Measurements from ENCODE around the gene TLE1. TPM values are rescaled to one million over a fixed set of nuclear protein-coding genes. Genes with fewer than 3 reads are reported as not detected.

Gene TLE1
- total RNA-seq, 1 experiment from 2014 or later, result 46.2 TPM

GRCh38 chr9:81563020-81563407 is 126.3 kb downstream of the TLE1 start:
- Mint-ChIP-seq H3K4me1 (ENCODE audit: low read depth, unreplicated experiment) (peaks cover 76% of the 10 kb centered on the region), H3K27ac (ENCODE audit: unreplicated experiment) (peak overlapping the region; percentile 81), H3K27me3 (ENCODE audit: unreplicated experiment) (no peaks in the 10 kb centered on the region), H3K9me3 (ENCODE audit: low read depth, unreplicated experiment) (no peaks in the 10 kb centered on the region), H3K36me3 (ENCODE audit: insufficient read depth, unreplicated experiment) (peaks cover 13% of the 10 kb centered on the region), H3K4me3 (ENCODE audit: low read depth, unreplicated experiment) (peak overlapping the region; percentile 21)
- intact Hi-C loops (cut with micrococcal nuclease; ENCODE audit: unreplicated experiment), result loop anchor here (1.0 kb wide), 1 partner anchor 120 kb away; no protein-coding TSS in a partner anchor
- no peak for TF ChIP-seq CTCF (IDR thresholded peaks at IDR 0.05; ENCODE audit: unreplicated experiment)
- CTCF ChIA-PET, result interaction anchor here (0.5 to 1.0 kb wide), 2 partner anchors 13 to 303 kb away, joined by 3 read pairs; no protein-coding TSS in a partner anchor
- BruUV-seq (replicated peaks), result no TSS peak
- DNase-seq, result no peak

GRCh38 chr9:81562231-81563019 is 126.9 kb downstream of the TLE1 start:
- peak overlapping the region; percentile 21 for H3K4me3 Mint-ChIP-seq (ENCODE audit: low read depth, unreplicated experiment)
- no peaks in the 10 kb centered on the region for H3K9me3 Mint-ChIP-seq (ENCODE audit: low read depth, unreplicated experiment)
- peaks cover 13% of the 10 kb centered on the region for H3K36me3 Mint-ChIP-seq (ENCODE audit: insufficient read depth, unreplicated experiment)
- peaks cover 81% of the 10 kb centered on the region for H3K4me1 Mint-ChIP-seq (ENCODE audit: low read depth, unreplicated experiment)
- peak overlapping the region; percentile 81 for H3K27ac Mint-ChIP-seq (ENCODE audit: unreplicated experiment)
- TF ChIP-seq CTCF (IDR thresholded peaks at IDR 0.05; ENCODE audit: unreplicated experiment), result no peak
- H3K27me3 Mint-ChIP-seq (ENCODE audit: unreplicated experiment), result no peaks in the 10 kb centered on the region
- CTCF ChIA-PET, result interaction anchor here (0.8 to 1.0 kb wide), 2 partner anchors 13 to 482 kb away, joined by 3 read pairs; no protein-coding TSS in a partner anchor
- DNase-seq, result peak; percentile 83
- intact Hi-C loops (cut with micrococcal nuclease; ENCODE audit: unreplicated experiment), result loop anchor here (1.0 kb wide), 1 partner anchor 121 kb away; no protein-coding TSS in a partner anchor
- no TSS peak for BruUV-seq (replicated peaks)

- intact Hi-C loops (cut with micrococcal nuclease; ENCODE audit: unreplicated experiment), result no loop called here
- Mint-ChIP-seq H3K9me3 (ENCODE audit: low read depth, unreplicated experiment) (no peaks in the 10 kb centered on the region), H3K4me1 (ENCODE audit: low read depth, unreplicated experiment) (peaks cover 83% of the 10 kb centered on the region), H3K27me3 (ENCODE audit: unreplicated experiment) (no peaks in the 10 kb centered on the region), H3K4me3 (ENCODE audit: low read depth, unreplicated experiment) (no peak overlapping the region), H3K36me3 (ENCODE audit: insufficient read depth, unreplicated experiment) (peaks cover 13% of the 10 kb centered on the region), H3K27ac (ENCODE audit: unreplicated experiment) (peak overlapping the region; percentile 69)
- TF ChIP-seq CTCF (IDR thresholded peaks at IDR 0.05; ENCODE audit: unreplicated experiment), result no peak
- BruUV-seq (replicated peaks), result no TSS peak
- CTCF ChIA-PET, result no interaction called here
- DNase-seq, result no peak
Observed at GRCh38 chr9:81560851-81561732, 128.3 kb downstream of the TLE1 start.

GRCh38 chr9:81559709-81560108 is 129.6 kb downstream of the TLE1 start:
- TF ChIP-seq CTCF (IDR thresholded peaks at IDR 0.05; ENCODE audit: unreplicated experiment), result no peak
- H3K4me3 Mint-ChIP-seq (ENCODE audit: low read depth, unreplicated experiment), result peak overlapping the region; percentile 2
- H3K4me1 Mint-ChIP-seq (ENCODE audit: low read depth, unreplicated experiment), result peaks cover 81% of the 10 kb centered on the region
- H3K27ac Mint-ChIP-seq (ENCODE audit: unreplicated experiment), result peak overlapping the region; percentile 90
- no peaks in the 10 kb centered on the region for H3K27me3 Mint-ChIP-seq (ENCODE audit: unreplicated experiment)
- H3K9me3 Mint-ChIP-seq (ENCODE audit: low read depth, unreplicated experiment), result no peaks in the 10 kb centered on the region
- peak; percentile 47 for DNase-seq
- intact Hi-C loops (cut with micrococcal nuclease; ENCODE audit: unreplicated experiment), result loop anchor here (5.0 to 10.0 kb wide), 2 partner anchors 37 to 285 kb away; no protein-coding TSS in a partner anchor
- H3K36me3 Mint-ChIP-seq (ENCODE audit: insufficient read depth, unreplicated experiment), result peaks cover 11% of the 10 kb centered on the region
- BruUV-seq (replicated peaks), result no TSS peak
- CTCF ChIA-PET, result interaction anchor here (1.0 to 1.1 kb wide), 2 partner anchors 10 to 84 kb away, joined by 3 to 4 read pairs; no protein-coding TSS in a partner anchor

All from Calu3 (cell line).